ENCODE measurements around the gene DNAH2.

DNAH2 gene

GRCh38 chr17:7780736-7781135, 63.2 kb downstream of the DNAH2 start:
- Histone ChIP-seq H2AFZ (ENCODE audit: low read depth, low read length) (no peak overlapping the region), H4K20me1 (ENCODE audit: insufficient read depth, low read length) (no peaks in the 10 kb centered on the region), H3K36me3 (replicated peaks; ENCODE audit: low read depth, low read length) (no peaks in the 10 kb centered on the region), H3K9ac (ENCODE audit: low read length) (no peak overlapping the region), H3K4me3 (ENCODE audit: low read length) (no peak overlapping the region), H3K79me2 (ENCODE audit: low read length) (no peaks in the 10 kb centered on the region), H3K9me3 (ENCODE audit: insufficient read depth, low read length) (no peaks in the 10 kb centered on the region), H3K4me1 (ENCODE audit: low read length) (no peaks in the 10 kb centered on the region), H3K27me3 (ENCODE audit: low read depth, low read length) (peaks cover 11% of the 10 kb centered on the region; the same call in 1 of the 2 replicates), H3K4me2 (ENCODE audit: low read length) (no peak overlapping the region), H3K27ac (ENCODE audit: low read length) (no peak overlapping the region)
- no peak for TF ChIP-seq CTCF (IDR thresholded peaks at IDR 0.05; ENCODE audit: low read depth, low read length)
- TF ChIP-seq EZH2phosphoT487 (IDR thresholded peaks at IDR 0.05; ENCODE audit: low read depth), result no peak

- no peaks in the 10 kb centered on the region for H3K36me3 ChIP-seq (replicated peaks; ENCODE audit: low read depth, low read length)
- TF ChIP-seq CTCF (IDR thresholded peaks at IDR 0.05; ENCODE audit: low read depth, low read length), result no peak
- no peak for TF ChIP-seq EZH2phosphoT487 (IDR thresholded peaks at IDR 0.05; ENCODE audit: low read depth)
Measured at GRCh38 chr17:7781429-7781828, 63.9 kb downstream of the DNAH2 start.

GRCh38 chr17:7782240-7782639, 64.7 kb downstream of the DNAH2 start:
- Histone ChIP-seq H2AFZ (ENCODE audit: low read depth, low read length) (no peak overlapping the region), H3K27me3 (ENCODE audit: low read depth, low read length) (peaks cover 11% of the 10 kb centered on the region; the same call in 1 of the 2 replicates), H4K20me1 (ENCODE audit: insufficient read depth, low read length) (no peaks in the 10 kb centered on the region), H3K79me2 (ENCODE audit: low read length) (no peaks in the 10 kb centered on the region), H3K36me3 (replicated peaks; ENCODE audit: low read depth, low read length) (no peaks in the 10 kb centered on the region), H3K9ac (ENCODE audit: low read length) (no peak overlapping the region), H3K4me2 (ENCODE audit: low read length) (no peak overlapping the region), H3K27ac (ENCODE audit: low read length) (no peak overlapping the region), H3K4me3 (ENCODE audit: low read length) (no peak overlapping the region), H3K9me3 (ENCODE audit: insufficient read depth, low read length) (no peaks in the 10 kb centered on the region), H3K4me1 (ENCODE audit: low read length) (no peaks in the 10 kb centered on the region)
- TF ChIP-seq EZH2phosphoT487 (IDR thresholded peaks at IDR 0.05; ENCODE audit: low read depth) (no peak), CTCF (IDR thresholded peaks at IDR 0.05; ENCODE audit: low read depth, low read length) (no peak; the same call in 1 of the 2 replicates)

More at GRCh38 chr17:7781429-7781828, 63.9 kb downstream of the DNAH2 start:
- H3K27me3 ChIP-seq (ENCODE audit: low read depth, low read length), result peaks cover 11% of the 10 kb centered on the region; the same call in 1 of the 2 replicates
- no peak overlapping the region for H2AFZ ChIP-seq (ENCODE audit: low read depth, low read length)
- H3K9me3 ChIP-seq (ENCODE audit: insufficient read depth, low read length), result no peaks in the 10 kb centered on the region
- H3K27ac ChIP-seq (ENCODE audit: low read length), result no peak overlapping the region
- H3K4me2 ChIP-seq (ENCODE audit: low read length), result no peak overlapping the region
- no peaks in the 10 kb centered on the region for H3K79me2 ChIP-seq (ENCODE audit: low read length)
- H4K20me1 ChIP-seq (ENCODE audit: insufficient read depth, low read length), result no peaks in the 10 kb centered on the region
- H3K4me3 ChIP-seq (ENCODE audit: low read length), result no peak overlapping the region
- no peaks in the 10 kb centered on the region for H3K4me1 ChIP-seq (ENCODE audit: low read length)
- no peak overlapping the region for H3K9ac ChIP-seq (ENCODE audit: low read length)

DNA sequence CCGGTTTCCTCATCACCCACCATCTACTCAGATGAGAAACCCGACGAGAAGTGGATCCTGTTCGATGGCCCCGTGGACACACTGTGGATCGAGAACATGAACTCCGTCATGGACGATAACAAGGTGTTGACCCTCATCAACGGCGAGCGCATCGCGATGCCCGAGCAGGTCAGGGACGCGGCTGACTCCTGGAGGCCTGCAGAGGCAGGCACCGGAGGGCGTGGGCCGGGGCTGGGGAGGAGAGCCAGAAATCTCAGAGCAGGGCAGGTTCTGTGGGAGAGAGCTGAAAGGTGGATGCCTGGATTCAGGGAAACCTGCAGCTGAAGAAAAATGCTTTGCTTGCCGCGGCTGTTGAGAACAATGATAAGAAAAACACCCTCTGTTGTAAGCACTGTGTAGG, 69.3 kb downstream of the DNAH2 start:
- no peaks in the 10 kb centered on the region for H3K36me3 ChIP-seq (replicated peaks; ENCODE audit: low read depth, low read length)
- H3K27me3 ChIP-seq (ENCODE audit: low read depth, low read length), result 0 out of 2 replicates have a peak, but pooled peaks cover 6% of the 10 kb centered on the region
- H3K9me3 ChIP-seq (ENCODE audit: insufficient read depth, low read length), result no peaks in the 10 kb centered on the region
- H3K79me2 ChIP-seq (ENCODE audit: low read length), result no peaks in the 10 kb centered on the region
- no peak for TF ChIP-seq CTCF (IDR thresholded peaks at IDR 0.05; ENCODE audit: low read depth, low read length)
- no peak overlapping the region for H3K4me3 ChIP-seq (ENCODE audit: low read length)
- no peak overlapping the region for H3K27ac ChIP-seq (ENCODE audit: low read length)
- no peak overlapping the region for H3K4me2 ChIP-seq (ENCODE audit: low read length)
- no peaks in the 10 kb centered on the region for H4K20me1 ChIP-seq (ENCODE audit: insufficient read depth, low read length)
- H3K9ac ChIP-seq (ENCODE audit: low read length), result no peak overlapping the region
- H3K4me1 ChIP-seq (ENCODE audit: low read length), result no peaks in the 10 kb centered on the region
- H2AFZ ChIP-seq (ENCODE audit: low read depth, low read length), result no peak overlapping the region

Measured in OCI-LY3 (cell line).